ENCODE results near the gene RTL10.

The RTL10 gene

GRCh38 chr22:19875061-19875530, 20.4 kb upstream of the RTL10 start:
- TF ChIP-seq, protein P1, sequence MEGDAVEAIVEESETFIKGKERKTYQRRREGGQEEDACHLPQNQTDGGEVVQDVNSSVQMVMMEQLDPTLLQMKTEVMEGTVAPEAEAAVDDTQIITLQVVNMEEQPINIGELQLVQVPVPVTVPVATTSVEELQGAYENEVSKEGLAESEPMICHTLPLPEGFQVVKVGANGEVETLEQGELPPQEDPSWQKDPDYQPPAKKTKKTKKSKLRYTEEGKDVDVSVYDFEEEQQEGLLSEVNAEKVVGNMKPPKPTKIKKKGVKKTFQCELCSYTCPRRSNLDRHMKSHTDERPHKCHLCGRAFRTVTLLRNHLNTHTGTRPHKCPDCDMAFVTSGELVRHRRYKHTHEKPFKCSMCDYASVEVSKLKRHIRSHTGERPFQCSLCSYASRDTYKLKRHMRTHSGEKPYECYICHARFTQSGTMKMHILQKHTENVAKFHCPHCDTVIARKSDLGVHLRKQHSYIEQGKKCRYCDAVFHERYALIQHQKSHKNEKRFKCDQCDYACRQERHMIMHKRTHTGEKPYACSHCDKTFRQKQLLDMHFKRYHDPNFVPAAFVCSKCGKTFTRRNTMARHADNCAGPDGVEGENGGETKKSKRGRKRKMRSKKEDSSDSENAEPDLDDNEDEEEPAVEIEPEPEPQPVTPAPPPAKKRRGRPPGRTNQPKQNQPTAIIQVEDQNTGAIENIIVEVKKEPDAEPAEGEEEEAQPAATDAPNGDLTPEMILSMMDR (IDR thresholded peaks at IDR 0.05; ENCODE audit: low read depth, low read length, missing control alignments) = no peak
- DNase-seq (ENCODE audit: extremely low read depth, low read depth) = no peak
- no peak overlapping the region for H3K4me3 ChIP-seq (replicated peaks; ENCODE audit: low read depth, low read length)

- H3K4me3 ChIP-seq (replicated peaks; ENCODE audit: low read depth, low read length) = no peak overlapping the region
- DNase-seq (ENCODE audit: extremely low read depth, low read depth) = no peak
- TF ChIP-seq, protein P1 (IDR thresholded peaks at IDR 0.05; ENCODE audit: low read depth, low read length, missing control alignments) = no peak
Observed at GRCh38 chr22:19874307-19875060, 19.8 kb upstream of the RTL10 start.

- no peak for DNase-seq (ENCODE audit: extremely low read depth, low read depth)
- H3K4me3 ChIP-seq (replicated peaks; ENCODE audit: low read depth, low read length) = no peak overlapping the region
- TF ChIP-seq, protein P1 (IDR thresholded peaks at IDR 0.05; ENCODE audit: low read depth, low read length, missing control alignments) = no peak
Observed at GRCh38 chr22:19873960-19874306, 19.3 kb upstream of the RTL10 start.

GRCh38 chr22:19873138-19873959, 18.7 kb upstream of the RTL10 start:
- no peak for DNase-seq (ENCODE audit: extremely low read depth, low read depth)
- H3K4me3 ChIP-seq (replicated peaks; ENCODE audit: low read depth, low read length) = no peak overlapping the region
- TF ChIP-seq, protein P1 (IDR thresholded peaks at IDR 0.05; ENCODE audit: low read depth, low read length, missing control alignments) = no peak

DNA sequence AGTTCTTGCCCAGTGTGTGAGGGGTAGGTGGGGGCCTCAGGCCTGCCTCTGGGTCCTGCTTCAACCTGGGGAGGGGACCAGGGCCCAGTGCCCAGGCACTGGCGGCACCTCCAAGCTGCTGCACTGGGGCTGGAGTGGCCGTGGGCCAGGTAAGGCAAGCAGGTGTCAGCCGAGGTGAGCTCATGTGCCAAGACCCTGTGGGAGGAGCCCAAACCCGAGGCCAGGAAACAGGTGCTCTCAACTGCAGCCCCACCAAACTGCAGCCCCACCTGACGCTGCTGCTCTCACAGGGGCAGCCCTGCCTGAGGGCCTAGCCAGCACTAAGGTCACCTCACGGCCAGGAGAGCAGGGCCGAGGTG, 18.1 kb upstream of the RTL10 start:
- no peak overlapping the region for H3K4me3 ChIP-seq (replicated peaks; ENCODE audit: low read depth, low read length)
- no peak for DNase-seq (ENCODE audit: extremely low read depth, low read depth)
- TF ChIP-seq, protein P1 (IDR thresholded peaks at IDR 0.05; ENCODE audit: low read depth, low read length, missing control alignments) = no peak

GRCh38 chr22:19871845-19872778, 17.4 kb upstream of the RTL10 start:
- no peak overlapping the region for H3K4me3 ChIP-seq (replicated peaks; ENCODE audit: low read depth, low read length)
- no peak for DNase-seq (ENCODE audit: extremely low read depth, low read depth)
- TF ChIP-seq, protein P1 (IDR thresholded peaks at IDR 0.05; ENCODE audit: low read depth, low read length, missing control alignments) = no peak
